OCI-LY3 (cell line): Measurements from ENCODE around the gene GNAO1.

Source experiments
- H2AFZ ChIP-seq: fragments of 200-600, 300-600 bp; shearing (Covaris generic); 2 replicates; pipeline ENCODE4 v1.6.0; 2014; ENCODE audit warnings: antibody characterized with exemption, low read depth, low read length
- H3K27ac ChIP-seq: fragments of 200-600, 300-600 bp; sonication (generic); 2 replicates; pipeline ENCODE4 v1.5.1; 2014; ENCODE audit warnings: mild to moderate bottlenecking, low read length, moderate library complexity, mixed read lengths
- H3K27me3 ChIP-seq: fragments of 200-600, 300-600 bp; sonication (generic); 2 replicates; pipeline ENCODE4 v1.6.1; 2014; ENCODE audit warnings: low read depth, low read length, mixed read lengths
- H3K36me3 ChIP-seq: fragments of 200-600, 300-600 bp; sonication (generic); replicated peaks from 2 replicates; pipeline ENCODE3; 2014; ENCODE audit warnings: low read depth, low read length, mixed read lengths
- H3K4me1 ChIP-seq: fragments of 300-600, 200-600 bp; sonication (generic); 2 replicates; pipeline ENCODE4 v1.6.1; 2014; ENCODE audit warnings: low read length, mixed read lengths
- H3K4me2 ChIP-seq: fragments of 200-600, 300-600 bp; sonication (generic); 2 replicates; pipeline ENCODE4 v1.6.1; 2014; ENCODE audit warnings: low read length, mixed read lengths
- H3K4me3 ChIP-seq: fragments of 300-600, 200-600 bp; sonication (generic); 2 replicates; pipeline ENCODE4 v1.5.1; 2014; ENCODE audit warnings: antibody characterized with exemption, mild to moderate bottlenecking, low read length, moderate library complexity
- H3K79me2 ChIP-seq: fragments of 300-600, 200-600 bp; shearing (Covaris generic); 2 replicates; pipeline ENCODE4 v1.6.1; 2014; ENCODE audit warnings: mild to moderate bottlenecking, low read length, mixed read lengths
- H3K9ac ChIP-seq: fragments of 300-600, 200-600 bp; shearing (Covaris generic); 2 replicates; pipeline ENCODE4 v1.6.0; 2014; ENCODE audit warnings: mild to moderate bottlenecking, low read length, moderate library complexity
- H3K9me3 ChIP-seq: fragments of 200-600, 300-600 bp; shearing (Covaris generic); 2 replicates; pipeline ENCODE4 v1.6.1; 2014; ENCODE audit warnings: low read length, mixed read lengths; ENCODE audit not compliant: insufficient read depth
- H4K20me1 ChIP-seq: fragments of 200-600, 300-600 bp; sonication (generic); 2 replicates; pipeline ENCODE4 v1.6.1; 2016; ENCODE audit warnings: low read length, mixed read lengths; ENCODE audit not compliant: insufficient read depth
- EZH2phosphoT487 ChIP-seq: fragments of 200-600 bp; shearing (Covaris generic); IDR thresholded peaks from 2 replicates; pipeline ENCODE4 v1.6.1; 2018; ENCODE audit warnings: antibody characterized with exemption, mixed run types, low read depth
- TF ChIP-seq, protein P1 (sequence below): fragments of 200-600, 300-600 bp; sonication (generic); IDR thresholded peaks from 2 replicates; pipeline ENCODE4 v1.5.1; 2014; ENCODE audit warnings: antibody characterized with exemption, low read length, low read depth

Gene GNAO1

DNA sequence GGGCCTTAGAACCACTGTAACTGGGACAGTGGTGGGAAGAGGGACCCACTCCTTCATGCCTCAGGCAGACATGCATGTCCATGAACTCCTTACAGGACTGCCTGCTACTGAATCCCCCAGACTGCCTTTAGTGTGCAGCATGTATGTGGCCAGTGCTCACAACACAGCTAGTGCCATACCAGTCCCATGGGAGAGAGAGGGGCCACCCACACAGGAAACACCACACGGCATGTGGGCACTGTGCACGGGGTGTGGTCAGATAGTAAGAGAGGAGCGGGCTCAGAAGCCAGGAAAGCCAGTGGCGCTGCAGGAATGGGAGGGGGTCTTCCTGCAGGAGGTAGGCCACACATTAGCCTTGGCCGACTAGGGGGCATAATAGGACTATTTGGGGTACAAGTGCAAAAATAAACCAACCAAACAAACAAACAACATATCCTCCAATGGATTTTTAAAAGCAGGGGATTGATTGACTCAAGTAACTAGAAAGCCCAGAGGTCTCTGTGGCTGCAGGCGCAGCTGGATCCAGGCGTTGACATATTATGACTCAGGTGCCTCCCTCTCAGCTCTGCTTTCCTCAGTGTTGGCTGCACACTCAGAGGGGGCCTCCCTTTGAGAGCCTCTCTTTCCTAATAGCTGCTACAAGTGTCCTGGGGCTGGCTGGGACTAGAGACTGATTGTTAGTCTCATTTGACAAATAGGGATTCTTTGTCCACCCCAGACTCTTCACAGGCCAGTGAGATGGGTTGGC lies 129.7 kb downstream of the GNAO1 start:
- Histone ChIP-seq H3K27ac (no peak overlapping the region), H3K36me3 (no peaks in the 10 kb centered on the region), H3K79me2 (no peaks in the 10 kb centered on the region), H2AFZ (no peak overlapping the region), H3K27me3 (no peaks in the 10 kb centered on the region), H3K9me3 (no peaks in the 10 kb centered on the region), H3K4me2 (no peak overlapping the region), H3K9ac (no peak overlapping the region), H3K4me3 (no peak overlapping the region), H3K4me1 (peaks cover 4% of the 10 kb centered on the region), H4K20me1 (no peaks in the 10 kb centered on the region)
- TF ChIP-seq EZH2phosphoT487, result no peak
- TF ChIP-seq, protein P1, sequence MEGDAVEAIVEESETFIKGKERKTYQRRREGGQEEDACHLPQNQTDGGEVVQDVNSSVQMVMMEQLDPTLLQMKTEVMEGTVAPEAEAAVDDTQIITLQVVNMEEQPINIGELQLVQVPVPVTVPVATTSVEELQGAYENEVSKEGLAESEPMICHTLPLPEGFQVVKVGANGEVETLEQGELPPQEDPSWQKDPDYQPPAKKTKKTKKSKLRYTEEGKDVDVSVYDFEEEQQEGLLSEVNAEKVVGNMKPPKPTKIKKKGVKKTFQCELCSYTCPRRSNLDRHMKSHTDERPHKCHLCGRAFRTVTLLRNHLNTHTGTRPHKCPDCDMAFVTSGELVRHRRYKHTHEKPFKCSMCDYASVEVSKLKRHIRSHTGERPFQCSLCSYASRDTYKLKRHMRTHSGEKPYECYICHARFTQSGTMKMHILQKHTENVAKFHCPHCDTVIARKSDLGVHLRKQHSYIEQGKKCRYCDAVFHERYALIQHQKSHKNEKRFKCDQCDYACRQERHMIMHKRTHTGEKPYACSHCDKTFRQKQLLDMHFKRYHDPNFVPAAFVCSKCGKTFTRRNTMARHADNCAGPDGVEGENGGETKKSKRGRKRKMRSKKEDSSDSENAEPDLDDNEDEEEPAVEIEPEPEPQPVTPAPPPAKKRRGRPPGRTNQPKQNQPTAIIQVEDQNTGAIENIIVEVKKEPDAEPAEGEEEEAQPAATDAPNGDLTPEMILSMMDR, result no peak

- Histone ChIP-seq H3K4me2 (no peak overlapping the region), H3K79me2 (no peaks in the 10 kb centered on the region), H2AFZ (no peak overlapping the region), H3K9me3 (no peaks in the 10 kb centered on the region), H3K36me3 (no peaks in the 10 kb centered on the region), H3K27me3 (no peaks in the 10 kb centered on the region), H3K4me1 (peaks cover 4% of the 10 kb centered on the region), H3K9ac (no peak overlapping the region), H4K20me1 (no peaks in the 10 kb centered on the region), H3K4me3 (no peak overlapping the region), H3K27ac (no peak overlapping the region)
- TF ChIP-seq, protein P1, result no peak
- no peak for TF ChIP-seq EZH2phosphoT487
Measured at GRCh38 chr16:56321571-56321970, 130.3 kb downstream of the GNAO1 start.

- Histone ChIP-seq H3K27ac (no peak overlapping the region), H3K4me2 (no peak overlapping the region), H3K79me2 (no peaks in the 10 kb centered on the region), H2AFZ (no peak overlapping the region), H3K36me3 (no peaks in the 10 kb centered on the region), H4K20me1 (no peaks in the 10 kb centered on the region), H3K9ac (no peak overlapping the region), H3K9me3 (no peaks in the 10 kb centered on the region), H3K27me3 (no peaks in the 10 kb centered on the region), H3K4me3 (no peak overlapping the region), H3K4me1 (no peaks in the 10 kb centered on the region)
- TF ChIP-seq, protein P1, result no peak
- TF ChIP-seq EZH2phosphoT487, result no peak
Measured at GRCh38 chr16:56324406-56324805, 133.1 kb downstream of the GNAO1 start.

DNA sequence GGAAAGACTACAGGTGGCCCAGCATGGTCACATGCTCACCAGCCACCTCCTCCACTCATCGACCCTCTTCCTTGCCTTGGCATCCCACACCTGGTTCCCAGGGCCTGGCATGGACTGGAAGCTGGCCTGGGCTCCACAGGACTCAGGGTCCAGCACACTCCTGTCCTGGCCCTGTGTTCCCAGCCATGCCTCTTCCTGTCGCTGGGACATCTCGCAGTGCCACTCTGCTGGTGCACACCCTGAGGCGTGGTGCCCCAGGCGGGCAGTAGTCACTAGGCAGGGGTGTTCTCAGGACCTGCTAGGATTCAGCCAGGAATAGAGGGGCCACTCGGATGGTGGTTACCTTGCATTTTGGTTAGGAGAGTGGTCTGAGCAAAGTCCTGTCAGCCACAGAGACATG lies 134.7 kb downstream of the GNAO1 start:
- Histone ChIP-seq H3K9ac (no peak overlapping the region), H3K4me1 (no peaks in the 10 kb centered on the region), H2AFZ (no peak overlapping the region), H4K20me1 (no peaks in the 10 kb centered on the region), H3K4me3 (no peak overlapping the region), H3K27ac (no peak overlapping the region), H3K9me3 (no peaks in the 10 kb centered on the region), H3K36me3 (no peaks in the 10 kb centered on the region), H3K79me2 (no peaks in the 10 kb centered on the region), H3K4me2 (no peak overlapping the region), H3K27me3 (no peaks in the 10 kb centered on the region)
- TF ChIP-seq, protein P1, result no peak
- TF ChIP-seq EZH2phosphoT487, result no peak
